ENCODE data around the gene RASL10B.

GRCh38 chr17:35775039-35775438 is 43.6 kb downstream of the RASL10B start:
- no peak for TF ChIP-seq CTCF (conservative IDR thresholded peaks at IDR 0.05; ENCODE audit: low read length)
- TF ChIP-seq EZH2phosphoT487 (IDR thresholded peaks at IDR 0.05; ENCODE audit: borderline replicate concordance, low read depth, low read length): no peak

Measured in OCI-LY7 (cell line).